ENCODE data around the gene LILRA2. TPM values are rescaled to one million over a fixed set of nuclear protein-coding genes. Genes with fewer than 3 reads are reported as not detected.

LILRA2 gene
- total RNA-seq, 1 experiment from 2014 or later, result not detected

DNA sequence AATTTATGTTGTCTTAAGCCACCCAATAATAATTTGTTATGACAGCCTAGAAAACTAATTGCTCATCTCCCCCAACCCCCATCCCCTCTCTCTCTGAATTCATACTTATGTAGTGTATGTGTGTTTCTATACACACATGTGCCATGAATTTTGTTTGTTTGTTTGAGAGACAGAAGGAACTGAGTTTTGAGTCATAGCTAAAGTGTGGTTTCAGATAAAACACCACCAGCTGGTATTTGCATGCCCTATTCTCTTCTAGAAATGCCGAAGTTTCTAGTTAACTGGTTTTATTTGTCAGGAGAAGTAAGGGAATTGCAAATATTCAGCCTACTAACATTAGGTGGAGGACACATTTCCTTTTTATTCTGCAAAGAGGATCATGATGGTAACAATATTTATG, 17.4 kb upstream of the LILRA2 start:
- no peak overlapping the region for H3K9ac ChIP-seq (ENCODE audit: extremely low read depth, insufficient read length, low read length)
- H2BK15ac ChIP-seq (ENCODE audit: low read depth, low read length), result no peak overlapping the region
- no peak overlapping the region for H3K27ac Mint-ChIP-seq
- H3K4me1 Mint-ChIP-seq, result no peaks in the 10 kb centered on the region
- H3K56ac ChIP-seq (ENCODE audit: insufficient read length, low read depth, low read length), result no peak overlapping the region
- no peak overlapping the region for H2AFZ ChIP-seq (ENCODE audit: low read length)
- H3K23me2 ChIP-seq (ENCODE audit: insufficient read length, low read depth, low read length, poor library complexity, severe bottlenecking), result no peaks in the 10 kb centered on the region
- H3K23ac ChIP-seq (ENCODE audit: insufficient read length, low read depth, low read length), result no peak overlapping the region
- no peaks in the 10 kb centered on the region for H3K79me2 ChIP-seq (ENCODE audit: insufficient read depth, low read length)
- WGBS (ENCODE audit: extremely low coverage, insufficient read length, low lambda C conversion rate), result no CpG with 5 or more reads among the region's 1 CpG
- no peaks in the 10 kb centered on the region for H3K4me1 ChIP-seq (ENCODE audit: insufficient read depth, low read length)
- no peak overlapping the region for H4K8ac ChIP-seq (replicated peaks; ENCODE audit: insufficient read length, low read depth, low read length)
- H3K9me3 Mint-ChIP-seq, result peaks cover 81 to 87% of the 10 kb centered on the region in 2 experiments
- H3K79me1 ChIP-seq (ENCODE audit: insufficient read depth, low read depth, low read length, poor library complexity, severe bottlenecking), result no peaks in the 10 kb centered on the region
- H3K18ac ChIP-seq (ENCODE audit: insufficient read length, low read depth, low read length), result no peak overlapping the region
- H3T11ph ChIP-seq (ENCODE audit: low read length), result no peak overlapping the region
- H2BK120ac ChIP-seq (ENCODE audit: low read depth, low read length, poor library complexity, severe bottlenecking), result no peak overlapping the region
- H3K27ac ChIP-seq (ENCODE audit: insufficient read length, low read depth, low read length), result no peak overlapping the region
- peaks cover 8 to 27% (median 11%) of the 10 kb centered on the region in 3 experiments for H3K36me3 Mint-ChIP-seq (ENCODE audit: insufficient read depth in 1 of 3, low read depth in 3 of 3)
- no peak overlapping the region for H4K91ac ChIP-seq (ENCODE audit: insufficient read length, low read depth, low read length)
- no peaks in the 10 kb centered on the region for H3K27me3 ChIP-seq (ENCODE audit: insufficient read depth, low read length)
- no peak overlapping the region for H3K4me3 Mint-ChIP-seq
- DNase-seq, result no peak
- H2AK5ac ChIP-seq (ENCODE audit: insufficient read length, low read length), result no peak overlapping the region
- H2BK20ac ChIP-seq (ENCODE audit: low read depth, low read length, poor library complexity, severe bottlenecking), result no peak overlapping the region
- no peak overlapping the region for H2BK5ac ChIP-seq (ENCODE audit: insufficient read length, low read length)
- H3K14ac ChIP-seq (ENCODE audit: insufficient read depth, low read length), result no peak overlapping the region
- H3K27me3 Mint-ChIP-seq (ENCODE audit: low read depth), result peaks cover 2% of the 10 kb centered on the region; the same call in 1 of the 2 replicates
- H2BK12ac ChIP-seq (ENCODE audit: insufficient read length, low read depth, low read length), result no peak overlapping the region
- H3K4me2 ChIP-seq (ENCODE audit: insufficient read depth, insufficient read length, low read length), result no peak overlapping the region
- H3K9me3 ChIP-seq (ENCODE audit: control insufficient read depth, low read depth, low read length), result peaks cover 84% of the 10 kb centered on the region
- TF ChIP-seq, protein P1, sequence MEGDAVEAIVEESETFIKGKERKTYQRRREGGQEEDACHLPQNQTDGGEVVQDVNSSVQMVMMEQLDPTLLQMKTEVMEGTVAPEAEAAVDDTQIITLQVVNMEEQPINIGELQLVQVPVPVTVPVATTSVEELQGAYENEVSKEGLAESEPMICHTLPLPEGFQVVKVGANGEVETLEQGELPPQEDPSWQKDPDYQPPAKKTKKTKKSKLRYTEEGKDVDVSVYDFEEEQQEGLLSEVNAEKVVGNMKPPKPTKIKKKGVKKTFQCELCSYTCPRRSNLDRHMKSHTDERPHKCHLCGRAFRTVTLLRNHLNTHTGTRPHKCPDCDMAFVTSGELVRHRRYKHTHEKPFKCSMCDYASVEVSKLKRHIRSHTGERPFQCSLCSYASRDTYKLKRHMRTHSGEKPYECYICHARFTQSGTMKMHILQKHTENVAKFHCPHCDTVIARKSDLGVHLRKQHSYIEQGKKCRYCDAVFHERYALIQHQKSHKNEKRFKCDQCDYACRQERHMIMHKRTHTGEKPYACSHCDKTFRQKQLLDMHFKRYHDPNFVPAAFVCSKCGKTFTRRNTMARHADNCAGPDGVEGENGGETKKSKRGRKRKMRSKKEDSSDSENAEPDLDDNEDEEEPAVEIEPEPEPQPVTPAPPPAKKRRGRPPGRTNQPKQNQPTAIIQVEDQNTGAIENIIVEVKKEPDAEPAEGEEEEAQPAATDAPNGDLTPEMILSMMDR (conservative IDR thresholded peaks at IDR 0.05), result no peak
- no peak overlapping the region for H3K4ac ChIP-seq (ENCODE audit: low read depth, low read length)
- H4K20me1 ChIP-seq (ENCODE audit: control insufficient read depth, insufficient read depth, insufficient read length), result no peaks in the 10 kb centered on the region
- no peak overlapping the region for H4K5ac ChIP-seq (ENCODE audit: insufficient read length, low read depth, low read length)
